ENCODE measurements around the gene WDR20. TPM values are rescaled to one million over a fixed set of nuclear protein-coding genes. Genes with fewer than 3 reads are reported as not detected.

WDR20 gene
- total and polyA plus RNA-seq, 2 donors: 16.4 to 16.8 TPM

- H3K36me3 ChIP-seq (ENCODE audit: control insufficient read depth in 2 of 2, insufficient read depth in 2 of 2, low read length in 1 of 2): peaks cover 5 to 29% of the 10 kb centered on the region in 2 donors
- no peaks in the 10 kb centered on the region for H3K27me3 ChIP-seq (ENCODE audit: control insufficient read depth in 2 of 2, insufficient read depth in 1 of 2, low read length in 1 of 2)
- no peak overlapping the region for H3K27ac ChIP-seq (ENCODE audit: low read depth in 1 of 2, low read length in 1 of 2)
- 89% methylated on average over 7 of the region's 7 CpGs for WGBS
- no peak overlapping the region for H3K4me3 ChIP-seq (ENCODE audit: low read length in 2 of 2)
- no peak for DNase-seq (ENCODE audit: low read depth in 6 of 9, low spot score in 9 of 9)
- H3K4me1 ChIP-seq (ENCODE audit: control insufficient read depth in 2 of 2, insufficient read depth in 2 of 2, low read length in 2 of 2): peaks cover 0 to 4% of the 10 kb centered on the region in 2 donors
- no peaks in the 10 kb centered on the region for H3K9me3 ChIP-seq (ENCODE audit: control insufficient read depth in 2 of 2, insufficient read depth in 1 of 2, low read length in 1 of 2)
Observed at GRCh38 chr14:102221026-102221425, 81.3 kb downstream of the WDR20 start.

GRCh38 chr14:102222009-102222575, 82.4 kb downstream of the WDR20 start:
- peaks cover 0 to 4% of the 10 kb centered on the region in 2 donors for H3K4me1 ChIP-seq (ENCODE audit: control insufficient read depth in 2 of 2, insufficient read depth in 2 of 2, low read length in 2 of 2)
- no peak for DNase-seq (ENCODE audit: low read depth in 6 of 9, low spot score in 9 of 9)
- WGBS: 97% methylated on average over 13 of the region's 13 CpGs

GRCh38 chr14:102222751-102223150, 83.1 kb downstream of the WDR20 start:
- no peak for DNase-seq (ENCODE audit: low read depth in 6 of 9, low spot score in 9 of 9)
- Histone ChIP-seq H3K27ac (ENCODE audit: low read depth in 1 of 2, low read length in 1 of 2) (no peak overlapping the region), H3K9me3 (ENCODE audit: control insufficient read depth in 2 of 2, insufficient read depth in 1 of 2, low read length in 1 of 2) (no peaks in the 10 kb centered on the region), H3K4me3 (ENCODE audit: low read length in 2 of 2) (no peak overlapping the region), H3K27me3 (ENCODE audit: control insufficient read depth in 2 of 2, insufficient read depth in 1 of 2, low read length in 1 of 2) (no peaks in the 10 kb centered on the region), H3K36me3 (ENCODE audit: control insufficient read depth in 2 of 2, insufficient read depth in 2 of 2, low read length in 1 of 2) (peaks cover 5 to 29% of the 10 kb centered on the region in 2 donors), H3K4me1 (ENCODE audit: control insufficient read depth in 2 of 2, insufficient read depth in 2 of 2, low read length in 2 of 2) (peaks cover 0 to 4% of the 10 kb centered on the region in 2 donors)
- 98% methylated on average over 28 of the region's 28 CpGs for WGBS

More at GRCh38 chr14:102222009-102222575, 82.4 kb downstream of the WDR20 start:
- Histone ChIP-seq H3K9me3 (ENCODE audit: control insufficient read depth in 2 of 2, insufficient read depth in 1 of 2, low read length in 1 of 2) (no peaks in the 10 kb centered on the region), H3K36me3 (ENCODE audit: control insufficient read depth in 2 of 2, insufficient read depth in 2 of 2, low read length in 1 of 2) (peaks cover 5 to 29% of the 10 kb centered on the region in 2 donors), H3K27ac (ENCODE audit: low read depth in 1 of 2, low read length in 1 of 2) (no peak overlapping the region), H3K27me3 (ENCODE audit: control insufficient read depth in 2 of 2, insufficient read depth in 1 of 2, low read length in 1 of 2) (no peaks in the 10 kb centered on the region), H3K4me3 (ENCODE audit: low read length in 2 of 2) (no peak overlapping the region)

GRCh38 chr14:102223682-102224081, 84.0 kb downstream of the WDR20 start:
- peaks cover 0 to 4% of the 10 kb centered on the region in 2 donors for H3K4me1 ChIP-seq (ENCODE audit: control insufficient read depth in 2 of 2, insufficient read depth in 2 of 2, low read length in 2 of 2)
- no peak for DNase-seq (ENCODE audit: low read depth in 6 of 9, low spot score in 9 of 9)
- no peaks in the 10 kb centered on the region for H3K9me3 ChIP-seq (ENCODE audit: control insufficient read depth in 2 of 2, insufficient read depth in 1 of 2, low read length in 1 of 2)
- no peaks in the 10 kb centered on the region for H3K27me3 ChIP-seq (ENCODE audit: control insufficient read depth in 2 of 2, insufficient read depth in 1 of 2, low read length in 1 of 2)
- H3K27ac ChIP-seq (ENCODE audit: low read depth in 1 of 2, low read length in 1 of 2): no peak overlapping the region
- 92% methylated on average over 6 of the region's 6 CpGs for WGBS
- H3K4me3 ChIP-seq (ENCODE audit: low read length in 2 of 2): no peak overlapping the region
- peaks cover 5 to 23% of the 10 kb centered on the region in 2 donors for H3K36me3 ChIP-seq (ENCODE audit: control insufficient read depth in 2 of 2, insufficient read depth in 2 of 2, low read length in 1 of 2)

GRCh38 chr14:102225386-102225785, 85.7 kb downstream of the WDR20 start:
- H3K27ac ChIP-seq (ENCODE audit: low read depth in 1 of 2, low read length in 1 of 2): no peak overlapping the region
- peaks cover 0 to 4% of the 10 kb centered on the region in 2 donors for H3K4me1 ChIP-seq (ENCODE audit: control insufficient read depth in 2 of 2, insufficient read depth in 2 of 2, low read length in 2 of 2)
- no peaks in the 10 kb centered on the region for H3K9me3 ChIP-seq (ENCODE audit: control insufficient read depth in 2 of 2, insufficient read depth in 1 of 2, low read length in 1 of 2)
- no peaks in the 10 kb centered on the region for H3K27me3 ChIP-seq (ENCODE audit: control insufficient read depth in 2 of 2, insufficient read depth in 1 of 2, low read length in 1 of 2)
- H3K36me3 ChIP-seq (ENCODE audit: control insufficient read depth in 2 of 2, insufficient read depth in 2 of 2, low read length in 1 of 2): peaks cover 3 to 10% of the 10 kb centered on the region in 2 donors
- no peak for DNase-seq (ENCODE audit: low read depth in 6 of 9, low spot score in 9 of 9)
- H3K4me3 ChIP-seq (ENCODE audit: low read length in 2 of 2): no peak overlapping the region
- WGBS: 94% methylated on average over 7 of the region's 7 CpGs

- Histone ChIP-seq H3K36me3 (ENCODE audit: control insufficient read depth in 2 of 2, insufficient read depth in 2 of 2, low read length in 1 of 2) (peaks cover 3 to 10% of the 10 kb centered on the region in 2 donors), H3K27me3 (ENCODE audit: control insufficient read depth in 2 of 2, insufficient read depth in 1 of 2, low read length in 1 of 2) (no peaks in the 10 kb centered on the region), H3K27ac (ENCODE audit: low read depth in 1 of 2, low read length in 1 of 2) (no peak overlapping the region), H3K4me3 (ENCODE audit: low read length in 2 of 2) (no peak overlapping the region), H3K4me1 (ENCODE audit: control insufficient read depth in 2 of 2, insufficient read depth in 2 of 2, low read length in 2 of 2) (peaks cover 0 to 4% of the 10 kb centered on the region in 2 donors), H3K9me3 (ENCODE audit: control insufficient read depth in 2 of 2, insufficient read depth in 1 of 2, low read length in 1 of 2) (no peaks in the 10 kb centered on the region)
- 96% methylated on average over 15 of the region's 15 CpGs for WGBS
- DNase-seq (ENCODE audit: low read depth in 6 of 9, low spot score in 9 of 9): no peak
Observed at GRCh38 chr14:102225936-102226335, 86.2 kb downstream of the WDR20 start.

GRCh38 chr14:102226356-102227125, 86.8 kb downstream of the WDR20 start:
- Histone ChIP-seq H3K4me3 (ENCODE audit: low read length in 2 of 2) (no peak overlapping the region), H3K36me3 (ENCODE audit: control insufficient read depth in 2 of 2, insufficient read depth in 2 of 2, low read length in 1 of 2) (peaks cover 3 to 10% of the 10 kb centered on the region in 2 donors), H3K27ac (ENCODE audit: low read depth in 1 of 2, low read length in 1 of 2) (no peak overlapping the region), H3K27me3 (ENCODE audit: control insufficient read depth in 2 of 2, insufficient read depth in 1 of 2, low read length in 1 of 2) (no peaks in the 10 kb centered on the region), H3K9me3 (ENCODE audit: control insufficient read depth in 2 of 2, insufficient read depth in 1 of 2, low read length in 1 of 2) (no peaks in the 10 kb centered on the region), H3K4me1 (ENCODE audit: control insufficient read depth in 2 of 2, insufficient read depth in 2 of 2, low read length in 2 of 2) (peaks cover 0 to under 1% of the 10 kb centered on the region in 2 donors)
- no peak for DNase-seq (ENCODE audit: low read depth in 6 of 9, low spot score in 9 of 9)
- WGBS: 98% methylated on average over 27 of the region's 27 CpGs

GRCh38 chr14:102227184-102227964, 87.7 kb downstream of the WDR20 start:
- DNase-seq (ENCODE audit: low read depth in 6 of 9, low spot score in 9 of 9): no peak
- H3K4me3 ChIP-seq (ENCODE audit: low read length in 2 of 2): no peak overlapping the region
- H3K27me3 ChIP-seq (ENCODE audit: control insufficient read depth in 2 of 2, insufficient read depth in 1 of 2, low read length in 1 of 2): no peaks in the 10 kb centered on the region
- peaks cover 3 to 6% of the 10 kb centered on the region in 2 donors for H3K36me3 ChIP-seq (ENCODE audit: control insufficient read depth in 2 of 2, insufficient read depth in 2 of 2, low read length in 1 of 2)
- no peaks in the 10 kb centered on the region for H3K4me1 ChIP-seq (ENCODE audit: control insufficient read depth in 2 of 2, insufficient read depth in 2 of 2, low read length in 2 of 2)
- H3K27ac ChIP-seq (ENCODE audit: low read depth in 1 of 2, low read length in 1 of 2): no peak overlapping the region
- H3K9me3 ChIP-seq (ENCODE audit: control insufficient read depth in 2 of 2, insufficient read depth in 1 of 2, low read length in 1 of 2): no peaks in the 10 kb centered on the region
- WGBS: 96% methylated on average over 28 of the region's 28 CpGs
